Stomach (tissue), 4 donors: Measurements from ENCODE around the gene DLEC1.

ENCODE experiments used
- CTCF ChIP-seq, 7 experiments: fragments of 450-650 bp in 4 of 7; fragments of 200-600 bp in 3 of 7; sonication (generic) in 3 of 7; IDR thresholded peaks; one replicate each; pipeline ENCODE4 v1.5.1; 2016 to 2019; ENCODE audit warnings: antibody characterized with exemption in 7 of 7, control low read depth in 2 of 7, mild to moderate bottlenecking in 1 of 7
- POLR2A ChIP-seq, 4 donors: fragments of 450-650 bp; IDR thresholded peaks; one replicate each; pipeline ENCODE4 v1.6.1; 2016; ENCODE audit warnings: antibody characterized with exemption in 4 of 4, control low read depth in 2 of 4, mild to moderate bottlenecking in 1 of 4, moderate library complexity in 1 of 4

GRCh38 chr3:38054499-38055001 is 15.5 kb downstream of the DLEC1 start:
- no peak for TF ChIP-seq POLR2A (IDR thresholded peaks at IDR 0.05)
- no peak for TF ChIP-seq CTCF (IDR thresholded peaks at IDR 0.05)
